Activated CD4-positive, alpha-beta T cell treated with anti-CD3 and anti-CD28 coated beads, Interleukin-2, amount 10 ng/mL, durations not matched to agents 24 days and 14 days (primary cell): Measurements from ENCODE around the gene CLPTM1L. TPM values are rescaled to one million over a fixed set of nuclear protein-coding genes. Genes with fewer than 3 reads are reported as not detected.
"Not testable (repeated sequence)": the region's sequence is repeated elsewhere in the genome, so short reads cannot be mapped to it uniquely, and the experiment has no call there.

ENCODE experiments used
- DNase-seq: peaks from one replicate; pipeline ENCODE4 v3.0.0; 2022
- H3K27ac Mint-ChIP-seq: one replicate; pipeline ENCODE4 v1.8.0; 2022; ENCODE audit warnings: mild to moderate bottlenecking, mixed read lengths
- H3K27me3 Mint-ChIP-seq: one replicate; pipeline ENCODE4 v1.8.0; 2022; ENCODE audit warnings: mixed read lengths
- H3K36me3 Mint-ChIP-seq: one replicate; pipeline ENCODE4 v1.8.0; 2022; ENCODE audit warnings: low read depth, mild to moderate bottlenecking, mixed read lengths
- H3K4me1 Mint-ChIP-seq: one replicate; pipeline ENCODE4 v1.8.0; 2021; ENCODE audit warnings: mixed read lengths
- H3K4me3 Mint-ChIP-seq: one replicate; pipeline ENCODE4 v1.8.0; 2022; ENCODE audit warnings: mild to moderate bottlenecking, moderate library complexity, mixed read lengths
- H3K9me3 Mint-ChIP-seq: one replicate; pipeline ENCODE4 v1.8.0; 2021; ENCODE audit warnings: mixed read lengths
- intact Hi-C: fragments of 100-400 bp; cut with micrococcal nuclease; formaldehyde crosslinking; loops from one replicate; pipeline ENCODE4 v1.15.1; 2023
- total RNA-seq: library from RNA; stranded (reverse); gene quantifications from 2 replicates; pipeline ENCODE4 v1.2.3, GENCODE V29; 2022

Gene CLPTM1L
- total RNA-seq, 1 donor from 2014 or later: 114 TPM

DNA sequence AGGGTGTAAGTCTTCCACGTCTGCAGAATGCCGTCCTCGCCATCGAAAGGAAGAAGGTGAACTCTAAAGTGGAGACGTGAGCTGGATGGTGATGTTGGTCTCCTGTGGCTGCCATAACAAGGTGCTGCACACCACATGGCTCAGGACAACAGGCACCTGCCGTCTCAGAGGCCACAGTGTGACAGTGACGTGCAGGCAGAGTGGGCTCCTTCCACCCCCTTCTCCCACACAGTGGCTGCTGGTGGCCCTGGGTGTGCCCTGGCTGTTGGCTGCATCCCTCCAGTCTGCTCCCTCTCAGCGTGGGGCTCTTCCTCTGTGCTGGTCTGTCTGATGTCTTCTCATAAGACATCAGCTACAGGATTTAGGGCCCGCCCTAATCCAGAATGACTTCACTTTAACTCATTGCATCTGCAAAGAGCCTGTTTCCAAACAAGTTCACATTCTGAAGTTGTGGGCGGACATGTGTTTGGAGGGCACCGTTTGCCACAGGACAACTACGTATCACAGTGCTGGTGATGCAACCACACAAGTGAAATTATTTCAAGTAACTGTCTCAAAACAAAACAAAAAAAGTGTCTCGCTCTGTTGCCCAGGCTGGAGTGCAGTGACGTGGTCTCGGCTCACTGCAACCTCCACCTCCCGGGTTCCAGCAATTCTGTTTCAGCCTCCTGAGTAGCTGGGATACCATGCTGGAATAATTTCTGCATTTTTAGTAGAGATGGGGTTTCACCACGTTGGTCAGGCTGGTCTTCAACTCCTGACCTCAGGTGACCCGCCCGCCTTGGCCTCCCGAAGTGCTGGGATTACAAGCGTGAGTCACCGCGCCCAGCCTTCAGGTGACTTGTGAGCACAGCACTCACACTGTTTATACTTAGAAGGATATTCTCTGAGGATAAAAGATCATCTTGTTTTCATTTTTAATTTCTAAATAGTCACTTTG lies 31.2 kb upstream of the CLPTM1L start:
- Mint-ChIP-seq H3K4me1 (peaks cover 2% of the 10 kb centered on the region), H3K4me3 (no peak overlapping the region), H3K36me3 (no peaks in the 10 kb centered on the region), H3K9me3 (no peaks in the 10 kb centered on the region), H3K27ac (no peak overlapping the region), H3K27me3 (peaks cover 7% of the 10 kb centered on the region)
- no peak for DNase-seq
- intact Hi-C loops: no loop called here

DNA sequence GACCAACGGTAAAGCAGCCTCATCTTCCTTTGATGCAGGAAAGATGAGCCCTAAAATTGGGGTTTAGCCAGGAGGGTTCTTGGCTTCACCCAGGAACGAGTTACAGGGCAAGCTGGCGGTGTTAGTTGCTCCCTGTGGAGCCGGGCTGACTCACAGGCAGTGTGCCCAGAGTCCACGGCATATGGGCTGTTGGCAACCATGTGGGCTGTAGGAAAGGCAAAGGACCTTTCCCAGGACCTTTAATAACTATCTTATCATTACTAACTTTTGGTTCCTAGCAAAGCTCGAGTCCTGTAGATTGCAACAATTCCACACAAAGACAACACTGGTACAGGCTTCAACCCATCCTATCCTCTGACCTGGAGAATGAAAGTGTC lies 29.8 kb upstream of the CLPTM1L start:
- Mint-ChIP-seq H3K27ac (no peak overlapping the region), H3K9me3 (no peaks in the 10 kb centered on the region), H3K4me3 (no peak overlapping the region), H3K27me3 (peaks cover 7% of the 10 kb centered on the region), H3K36me3 (no peaks in the 10 kb centered on the region), H3K4me1 (no peaks in the 10 kb centered on the region)
- no peak for DNase-seq
- intact Hi-C loops: no loop called here

DNA sequence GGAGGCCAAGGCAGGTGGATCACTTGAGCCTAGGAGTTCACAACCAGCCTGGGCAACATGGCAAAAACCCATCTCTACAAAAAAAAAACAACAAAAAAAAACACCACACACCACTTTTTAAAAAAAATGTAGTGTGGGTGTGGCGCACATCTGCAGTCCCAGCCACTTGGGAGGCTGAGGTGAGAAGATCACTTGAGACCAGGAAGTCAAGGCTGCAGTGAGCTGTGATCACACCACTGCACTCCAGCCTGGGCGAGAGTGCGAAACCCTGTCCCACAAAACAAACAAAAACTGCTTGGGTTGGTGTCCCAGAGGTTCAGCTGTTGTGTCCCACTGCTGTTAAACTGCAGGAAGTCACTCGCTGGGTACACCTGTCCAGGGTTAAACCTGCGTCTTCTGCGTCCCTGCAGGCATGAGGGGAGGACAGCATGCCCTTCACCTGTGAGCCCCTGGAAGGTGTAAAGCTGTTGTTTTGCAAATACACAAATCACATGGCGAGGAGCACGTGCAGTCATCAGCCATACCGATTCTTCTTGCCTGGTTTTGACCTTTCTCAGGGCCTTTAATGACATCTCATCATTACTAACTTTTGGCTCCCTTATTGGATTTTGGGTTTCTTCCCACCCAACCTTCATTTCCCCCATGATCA lies 29.3 kb upstream of the CLPTM1L start:
- intact Hi-C loops: no loop called here
- no peak for DNase-seq
- Mint-ChIP-seq H3K27me3 (peaks cover 7% of the 10 kb centered on the region), H3K36me3 (no peaks in the 10 kb centered on the region), H3K4me1 (no peaks in the 10 kb centered on the region), H3K27ac (no peak overlapping the region), H3K4me3 (no peak overlapping the region), H3K9me3 (no peaks in the 10 kb centered on the region)

- H3K27me3 Mint-ChIP-seq, H3K4me3 Mint-ChIP-seq, H3K27ac Mint-ChIP-seq, H3K4me1 Mint-ChIP-seq, intact Hi-C loops, H3K36me3 Mint-ChIP-seq, H3K9me3 Mint-ChIP-seq, DNase-seq: not testable (repeated sequence)
Observed at GRCh38 chr5:1371972-1372342, 27.1 kb upstream of the CLPTM1L start.

- no peak overlapping the region for H3K4me3 Mint-ChIP-seq
- DNase-seq: no peak
- H3K4me1 Mint-ChIP-seq: no peaks in the 10 kb centered on the region
- H3K36me3 Mint-ChIP-seq: no peaks in the 10 kb centered on the region
- intact Hi-C loops: no loop called here
- H3K27me3 Mint-ChIP-seq: peaks cover 7% of the 10 kb centered on the region
- H3K27ac Mint-ChIP-seq: no peak overlapping the region
- no peaks in the 10 kb centered on the region for H3K9me3 Mint-ChIP-seq
Observed at GRCh38 chr5:1371218-1371971, 26.5 kb upstream of the CLPTM1L start.

- intact Hi-C loops: no loop called here
Observed at GRCh38 chr5:1370006-1370405, 25.1 kb upstream of the CLPTM1L start.

DNA sequence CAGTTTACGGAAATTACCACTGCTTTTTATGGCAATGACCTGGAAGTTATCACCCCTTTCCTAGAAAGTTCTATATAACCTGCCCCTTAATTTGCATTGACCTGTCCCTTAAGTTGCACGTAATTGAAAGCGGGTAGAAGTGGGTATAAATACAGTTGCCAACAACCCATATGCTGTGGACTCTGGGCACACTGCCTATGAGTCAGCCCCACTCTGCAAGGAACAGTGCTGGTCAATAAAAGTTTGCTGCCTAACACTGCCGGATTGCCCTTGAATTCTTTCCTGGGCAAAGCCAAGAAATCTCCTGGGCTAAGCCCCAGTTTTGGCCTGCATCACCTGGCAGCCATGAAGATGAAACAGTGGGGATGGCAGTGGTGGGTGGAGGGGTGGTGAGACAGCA lies 23.9 kb upstream of the CLPTM1L start:
- H3K4me1 Mint-ChIP-seq: no peaks in the 10 kb centered on the region
- intact Hi-C loops: no loop called here

More at GRCh38 chr5:1370006-1370405, 25.1 kb upstream of the CLPTM1L start:
- no peak overlapping the region for H3K27ac Mint-ChIP-seq
- H3K27me3 Mint-ChIP-seq: peaks cover 10% of the 10 kb centered on the region
- no peaks in the 10 kb centered on the region for H3K9me3 Mint-ChIP-seq
- H3K4me1 Mint-ChIP-seq: no peaks in the 10 kb centered on the region
- DNase-seq: no peak
- no peaks in the 10 kb centered on the region for H3K36me3 Mint-ChIP-seq
- no peak overlapping the region for H3K4me3 Mint-ChIP-seq

DNA sequence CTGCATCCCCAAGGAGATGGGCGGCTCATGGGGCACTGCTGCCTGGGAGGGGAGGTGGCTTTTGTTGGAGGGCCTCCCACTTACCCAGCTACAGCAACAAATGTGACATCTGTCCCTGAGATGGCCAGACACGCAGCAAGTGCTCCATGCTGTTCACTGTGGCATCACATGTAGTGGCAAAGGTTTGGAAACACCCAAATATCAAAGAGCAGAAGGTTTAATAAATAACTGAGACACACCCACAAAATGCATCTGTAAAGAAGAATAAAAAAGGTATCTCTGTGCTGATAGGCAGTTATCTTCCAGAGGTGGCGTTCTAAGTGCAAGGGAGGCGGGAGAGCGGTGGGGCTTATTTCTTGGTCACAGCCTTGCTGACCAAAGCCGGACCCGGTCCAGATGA lies 23.3 kb upstream of the CLPTM1L start:
- Mint-ChIP-seq H3K9me3 (no peaks in the 10 kb centered on the region), H3K4me3 (no peak overlapping the region), H3K36me3 (no peaks in the 10 kb centered on the region), H3K4me1 (no peaks in the 10 kb centered on the region), H3K27me3 (peaks cover 16% of the 10 kb centered on the region), H3K27ac (no peak overlapping the region)
- no peak for DNase-seq
- intact Hi-C loops: no loop called here

More for the DNA sequence above, 23.9 kb upstream of the CLPTM1L start:
- no peak overlapping the region for H3K4me3 Mint-ChIP-seq
- no peaks in the 10 kb centered on the region for H3K9me3 Mint-ChIP-seq
- H3K27ac Mint-ChIP-seq: no peak overlapping the region
- no peaks in the 10 kb centered on the region for H3K36me3 Mint-ChIP-seq
- no peak for DNase-seq
- H3K27me3 Mint-ChIP-seq: peaks cover 14% of the 10 kb centered on the region

- H3K27me3 Mint-ChIP-seq: peaks cover 11% of the 10 kb centered on the region
- H3K27ac Mint-ChIP-seq: no peak overlapping the region
- no peaks in the 10 kb centered on the region for H3K36me3 Mint-ChIP-seq
- no peaks in the 10 kb centered on the region for H3K4me1 Mint-ChIP-seq
- DNase-seq: no peak
- no peak overlapping the region for H3K4me3 Mint-ChIP-seq
- no peaks in the 10 kb centered on the region for H3K9me3 Mint-ChIP-seq
- intact Hi-C loops: no loop called here
Observed at GRCh38 chr5:1367149-1367548, 22.2 kb upstream of the CLPTM1L start.

GRCh38 chr5:1366514-1366913 lies 21.6 kb upstream of the CLPTM1L start:
- Mint-ChIP-seq H3K27ac (no peak overlapping the region), H3K36me3 (no peaks in the 10 kb centered on the region), H3K4me1 (no peaks in the 10 kb centered on the region), H3K27me3 (peaks cover 11% of the 10 kb centered on the region), H3K4me3 (no peak overlapping the region), H3K9me3 (no peaks in the 10 kb centered on the region)
- DNase-seq: no peak
- intact Hi-C loops: no loop called here

DNA sequence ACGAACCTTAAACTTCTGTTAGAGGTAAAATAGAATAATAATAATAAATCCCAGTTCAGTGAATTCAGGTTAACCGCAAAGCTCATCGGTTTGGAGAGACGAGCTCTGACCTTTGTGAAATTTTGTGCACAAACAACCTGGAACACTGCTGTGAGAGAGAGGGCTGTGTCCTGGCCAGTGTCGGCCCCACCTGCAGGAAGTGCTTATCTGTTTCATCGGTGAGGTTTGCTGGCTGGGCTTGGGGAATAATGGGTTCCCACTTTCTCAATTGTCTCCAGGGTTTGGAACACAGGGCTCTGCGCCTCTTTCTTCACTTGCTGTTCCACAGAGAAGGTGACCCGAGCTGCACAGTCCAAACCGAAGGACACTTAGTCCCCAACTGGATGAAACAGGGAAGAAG lies 19.3 kb upstream of the CLPTM1L start:
- Mint-ChIP-seq H3K27me3 (peaks cover 11% of the 10 kb centered on the region), H3K36me3 (no peaks in the 10 kb centered on the region), H3K4me1 (no peaks in the 10 kb centered on the region), H3K9me3 (no peaks in the 10 kb centered on the region), H3K27ac (no peak overlapping the region), H3K4me3 (no peak overlapping the region)
- no peak for DNase-seq
- intact Hi-C loops: no loop called here

DNA sequence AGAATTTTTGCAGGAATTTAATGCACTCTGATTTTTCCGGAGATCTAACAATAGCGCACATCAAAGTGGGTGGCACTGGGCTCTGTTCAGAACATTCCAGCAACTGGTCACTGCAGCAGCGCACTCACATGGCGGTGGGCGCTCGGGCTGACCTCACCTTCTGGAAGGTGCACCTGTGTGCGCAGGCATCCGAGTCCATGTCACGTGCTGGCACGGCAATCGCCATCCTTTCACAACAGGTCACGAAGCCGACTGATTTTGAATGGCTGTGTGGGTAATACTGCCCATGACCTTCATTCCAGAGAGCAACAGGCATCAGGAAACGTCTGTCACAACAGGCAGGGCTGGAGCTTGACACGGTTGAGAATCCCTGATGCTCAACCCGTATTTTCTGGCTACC lies 18.7 kb upstream of the CLPTM1L start:
- Mint-ChIP-seq H3K27ac (no peak overlapping the region), H3K4me1 (no peaks in the 10 kb centered on the region), H3K27me3 (peaks cover 11% of the 10 kb centered on the region), H3K9me3 (no peaks in the 10 kb centered on the region), H3K36me3 (no peaks in the 10 kb centered on the region), H3K4me3 (no peak overlapping the region)
- intact Hi-C loops: no loop called here
- DNase-seq: no peak

DNA sequence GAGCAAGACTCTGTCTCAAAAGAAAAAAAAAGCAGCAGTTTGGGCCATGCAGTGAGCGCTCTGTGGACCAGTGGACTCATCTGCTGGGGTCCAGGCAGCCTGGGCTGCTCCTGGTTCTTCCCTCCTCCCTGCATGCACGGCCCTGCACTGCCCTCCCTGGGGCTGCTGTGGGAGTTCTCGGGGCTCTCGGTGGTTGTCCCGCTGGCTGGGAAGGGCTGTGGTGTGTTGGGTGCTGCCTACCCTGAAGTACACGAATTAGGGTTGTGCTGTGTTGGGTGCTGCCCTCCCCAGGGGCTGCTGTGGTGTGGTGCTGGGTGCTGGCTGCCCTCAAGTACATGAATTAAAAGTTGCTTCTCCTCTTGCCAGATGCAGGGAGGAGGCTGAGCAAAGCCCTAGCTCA lies 18.3 kb upstream of the CLPTM1L start:
- Mint-ChIP-seq H3K27me3 (peaks cover 11% of the 10 kb centered on the region), H3K4me3 (no peak overlapping the region), H3K4me1 (no peaks in the 10 kb centered on the region), H3K9me3 (no peaks in the 10 kb centered on the region), H3K27ac (no peak overlapping the region), H3K36me3 (no peaks in the 10 kb centered on the region)
- intact Hi-C loops: no loop called here
- DNase-seq: no peak
